Mammary epithelial cell (primary cell): Measurements from ENCODE around the gene TNFSF8.

Experiments
- EZH2 ChIP-seq: IDR thresholded peaks from 2 replicates; pipeline ENCODE4 v1.6.1; 2012; ENCODE audit warnings: low read length, inconsistent platforms, borderline replicate concordance
- TF ChIP-seq, protein P1 (sequence below), 2 donors: IDR thresholded peaks in 1 of 2; conservative IDR thresholded peaks in 1 of 2; 2 replicates each; pipeline ENCODE4 v1.5.1; 2011 to 2012; ENCODE audit warnings: inconsistent platforms in 2 of 2, low read length in 2 of 2, mild to moderate bottlenecking in 2 of 2, control low read depth in 1 of 2, low read depth in 1 of 2; ENCODE audit not compliant: insufficient read depth in 1 of 2; ENCODE audit errors: extremely low read depth in 1 of 2

DNA sequence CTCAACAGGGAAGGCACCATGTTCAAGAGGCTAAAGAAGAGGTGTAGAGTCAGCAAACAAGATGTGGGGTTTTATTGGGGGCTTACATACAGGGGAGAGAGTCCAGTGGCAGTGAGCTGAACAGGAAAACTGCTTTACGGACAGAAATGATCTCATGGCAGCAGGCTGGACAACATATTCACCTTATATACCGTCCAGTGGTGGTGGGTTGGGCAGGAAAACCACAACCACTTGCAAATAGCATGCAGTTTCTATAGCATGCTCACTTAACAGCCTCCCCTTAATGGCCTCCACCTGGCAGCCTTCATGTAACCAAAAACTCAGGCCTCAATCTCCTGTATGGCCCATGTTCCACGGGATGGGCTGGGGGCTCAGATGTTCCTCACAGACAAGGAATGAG lies 5.4 kb downstream of the TNFSF8 start:
- TF ChIP-seq, protein P1, sequence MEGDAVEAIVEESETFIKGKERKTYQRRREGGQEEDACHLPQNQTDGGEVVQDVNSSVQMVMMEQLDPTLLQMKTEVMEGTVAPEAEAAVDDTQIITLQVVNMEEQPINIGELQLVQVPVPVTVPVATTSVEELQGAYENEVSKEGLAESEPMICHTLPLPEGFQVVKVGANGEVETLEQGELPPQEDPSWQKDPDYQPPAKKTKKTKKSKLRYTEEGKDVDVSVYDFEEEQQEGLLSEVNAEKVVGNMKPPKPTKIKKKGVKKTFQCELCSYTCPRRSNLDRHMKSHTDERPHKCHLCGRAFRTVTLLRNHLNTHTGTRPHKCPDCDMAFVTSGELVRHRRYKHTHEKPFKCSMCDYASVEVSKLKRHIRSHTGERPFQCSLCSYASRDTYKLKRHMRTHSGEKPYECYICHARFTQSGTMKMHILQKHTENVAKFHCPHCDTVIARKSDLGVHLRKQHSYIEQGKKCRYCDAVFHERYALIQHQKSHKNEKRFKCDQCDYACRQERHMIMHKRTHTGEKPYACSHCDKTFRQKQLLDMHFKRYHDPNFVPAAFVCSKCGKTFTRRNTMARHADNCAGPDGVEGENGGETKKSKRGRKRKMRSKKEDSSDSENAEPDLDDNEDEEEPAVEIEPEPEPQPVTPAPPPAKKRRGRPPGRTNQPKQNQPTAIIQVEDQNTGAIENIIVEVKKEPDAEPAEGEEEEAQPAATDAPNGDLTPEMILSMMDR (conservative IDR thresholded peaks at IDR 0.05 in 1 of 2, IDR thresholded peaks at IDR 0.05 in 1 of 2; ENCODE audit: extremely low read depth in 1 of 2, insufficient read depth in 1 of 2, low read depth in 1 of 2, low read length in 2 of 2): no peak
- TF ChIP-seq EZH2: no peak
